ENCODE data around the gene DTNB.

DNA sequence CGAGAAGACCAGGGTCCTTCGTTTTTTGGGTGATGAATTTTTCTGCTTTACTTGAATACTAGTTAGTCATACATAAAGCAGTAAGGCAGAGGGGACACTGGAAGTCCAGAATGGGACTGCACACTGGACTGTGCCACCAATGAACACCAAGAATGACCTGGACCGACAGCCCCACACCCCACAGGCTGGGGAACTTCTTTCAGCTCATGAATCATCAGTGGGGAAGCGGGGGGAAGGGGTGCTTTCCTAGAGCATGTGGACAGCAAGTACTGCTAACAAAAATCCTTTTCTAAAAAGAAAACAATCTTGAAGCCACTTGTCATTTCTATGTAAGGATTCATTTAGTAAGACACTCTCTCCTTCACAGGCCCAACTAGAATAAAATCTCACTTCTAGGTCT, 86.0 kb downstream of the DTNB start:
- no peak for TF ChIP-seq EZH2 (IDR thresholded peaks at IDR 0.05; ENCODE audit: borderline replicate concordance)
- TF ChIP-seq, protein P1, sequence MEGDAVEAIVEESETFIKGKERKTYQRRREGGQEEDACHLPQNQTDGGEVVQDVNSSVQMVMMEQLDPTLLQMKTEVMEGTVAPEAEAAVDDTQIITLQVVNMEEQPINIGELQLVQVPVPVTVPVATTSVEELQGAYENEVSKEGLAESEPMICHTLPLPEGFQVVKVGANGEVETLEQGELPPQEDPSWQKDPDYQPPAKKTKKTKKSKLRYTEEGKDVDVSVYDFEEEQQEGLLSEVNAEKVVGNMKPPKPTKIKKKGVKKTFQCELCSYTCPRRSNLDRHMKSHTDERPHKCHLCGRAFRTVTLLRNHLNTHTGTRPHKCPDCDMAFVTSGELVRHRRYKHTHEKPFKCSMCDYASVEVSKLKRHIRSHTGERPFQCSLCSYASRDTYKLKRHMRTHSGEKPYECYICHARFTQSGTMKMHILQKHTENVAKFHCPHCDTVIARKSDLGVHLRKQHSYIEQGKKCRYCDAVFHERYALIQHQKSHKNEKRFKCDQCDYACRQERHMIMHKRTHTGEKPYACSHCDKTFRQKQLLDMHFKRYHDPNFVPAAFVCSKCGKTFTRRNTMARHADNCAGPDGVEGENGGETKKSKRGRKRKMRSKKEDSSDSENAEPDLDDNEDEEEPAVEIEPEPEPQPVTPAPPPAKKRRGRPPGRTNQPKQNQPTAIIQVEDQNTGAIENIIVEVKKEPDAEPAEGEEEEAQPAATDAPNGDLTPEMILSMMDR (IDR thresholded peaks at IDR 0.05; ENCODE audit: poor library complexity), result no peak
